ENCODE measurements around the gene ODC1.

- TF ChIP-seq CTCF (IDR thresholded peaks at IDR 0.05): no peak
- no peak for TF ChIP-seq POLR2AphosphoS5 (IDR thresholded peaks at IDR 0.05)
Measured at GRCh38 chr2:10481055-10481665, 33.0 kb upstream of the ODC1 start.

All from esophagus muscularis mucosa (tissue), 3 donors.